Astrocyte of the hippocampus (primary cell): ENCODE results near the gene E2F3.

Experiments used
- DNase-seq: peaks from one replicate; pipeline ENCODE4 v3.0.0; 2011; ENCODE audit warnings: low read depth, low spot score

The E2F3 gene

DNA sequence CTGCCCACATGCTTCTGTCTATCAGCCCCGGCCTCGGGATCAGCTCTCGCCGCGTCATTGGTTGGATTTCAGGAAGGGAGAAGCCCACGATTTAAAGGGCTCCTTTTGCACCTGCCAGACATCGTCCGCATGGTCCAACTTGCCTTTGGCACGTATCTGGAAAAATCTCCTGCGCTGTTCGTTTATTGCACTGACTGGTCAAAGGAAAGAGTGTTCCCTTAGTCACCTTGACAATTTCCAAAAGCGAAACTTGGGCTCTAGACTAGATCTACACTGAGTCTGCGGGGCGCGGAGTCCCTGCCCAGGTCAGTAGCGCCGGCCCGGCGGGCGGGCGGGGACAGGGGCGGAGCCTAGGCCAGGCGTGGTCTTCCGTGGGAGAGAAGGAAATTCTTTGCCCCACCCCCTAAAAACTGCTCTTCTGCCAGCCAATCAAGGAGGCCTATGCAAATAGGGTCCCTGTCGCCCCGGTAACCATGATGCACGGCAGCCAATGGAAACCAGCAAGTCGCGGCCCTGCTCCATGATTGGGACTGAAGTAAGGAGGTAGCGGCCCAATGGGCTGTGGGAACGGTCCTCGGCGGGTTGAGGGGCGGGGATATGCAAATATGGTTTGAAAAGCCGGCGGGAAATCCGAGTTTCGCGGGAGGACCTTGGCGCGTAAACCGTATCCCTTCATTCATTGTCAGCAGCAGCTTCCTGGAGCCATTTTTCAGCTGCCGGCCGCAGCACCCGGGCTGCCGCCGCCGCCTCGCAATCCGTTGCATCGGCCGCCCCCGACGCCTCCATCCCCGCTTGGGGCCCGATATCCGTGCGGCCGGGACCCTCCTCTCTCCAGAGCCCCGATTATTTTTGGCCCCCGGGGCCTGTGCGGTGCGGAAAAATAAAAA lies at the start of gene E2F3:
Gene E2F3, plus strand, starts transcription at position 675 of the 887 bp plus-strand sequence. CDS start 354 bp downstream, outside the sequence.
- DNase-seq = peak; percentile 100

DNA sequence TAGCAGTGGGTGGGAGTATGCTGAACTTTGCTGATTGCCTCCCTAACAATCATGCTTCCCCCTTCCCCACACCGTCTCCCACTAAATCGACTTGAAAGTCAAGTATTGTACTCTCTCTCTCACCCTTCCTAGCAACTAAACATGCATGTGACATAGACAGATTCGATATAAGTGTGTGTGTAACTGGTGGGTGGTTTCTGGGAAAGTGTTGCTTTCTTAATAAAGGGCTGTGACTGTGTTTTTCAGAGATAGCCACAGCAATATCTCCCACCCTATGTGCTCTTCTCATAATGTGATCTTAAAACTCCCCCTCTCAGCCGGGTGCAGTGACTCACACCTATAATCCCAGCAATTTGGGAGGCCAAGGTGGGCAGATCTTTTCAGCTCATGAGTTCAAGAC lies 49.3 kb upstream of the E2F3 start:
- DNase-seq = no peak

DNA sequence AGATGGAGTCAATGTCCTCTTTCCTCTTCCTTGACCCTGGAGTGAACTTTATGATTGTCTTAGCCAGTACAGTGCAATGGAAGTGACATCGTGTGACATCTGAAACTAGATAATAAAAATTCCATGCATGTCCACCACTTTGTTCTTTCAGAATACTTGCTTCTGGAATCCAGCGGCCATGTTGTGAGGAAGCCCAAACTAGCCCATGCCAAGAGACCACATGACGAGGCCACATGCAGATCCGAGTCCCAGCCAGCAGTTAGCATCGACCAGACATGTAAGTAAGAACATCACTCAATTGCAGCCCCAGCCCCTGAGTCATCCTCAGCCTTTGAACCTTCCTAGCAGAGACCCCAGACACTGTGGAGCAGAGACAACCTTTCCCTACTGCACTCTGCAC lies 48.5 kb upstream of the E2F3 start:
- DNase-seq = no peak

DNA sequence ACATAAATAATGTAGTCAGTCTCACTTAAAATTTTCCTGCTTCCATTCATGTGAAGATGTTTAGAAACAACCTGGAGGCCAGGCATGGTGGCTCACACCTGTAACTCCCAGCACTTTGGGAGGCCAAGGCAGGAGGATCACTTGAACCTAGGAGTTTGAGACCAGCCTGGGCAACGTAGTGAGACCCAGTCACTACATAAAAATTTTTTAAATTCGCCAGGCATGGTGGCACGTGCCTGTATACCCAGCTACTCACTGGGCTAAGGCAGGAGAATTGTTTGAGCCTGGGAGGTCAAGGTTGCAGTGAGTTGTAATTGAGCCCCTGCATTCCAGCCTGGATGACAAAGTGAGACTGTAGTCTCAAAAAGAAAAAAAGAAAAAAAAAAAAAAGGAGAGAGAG lies 47.3 kb upstream of the E2F3 start:
- DNase-seq = no peak

DNA sequence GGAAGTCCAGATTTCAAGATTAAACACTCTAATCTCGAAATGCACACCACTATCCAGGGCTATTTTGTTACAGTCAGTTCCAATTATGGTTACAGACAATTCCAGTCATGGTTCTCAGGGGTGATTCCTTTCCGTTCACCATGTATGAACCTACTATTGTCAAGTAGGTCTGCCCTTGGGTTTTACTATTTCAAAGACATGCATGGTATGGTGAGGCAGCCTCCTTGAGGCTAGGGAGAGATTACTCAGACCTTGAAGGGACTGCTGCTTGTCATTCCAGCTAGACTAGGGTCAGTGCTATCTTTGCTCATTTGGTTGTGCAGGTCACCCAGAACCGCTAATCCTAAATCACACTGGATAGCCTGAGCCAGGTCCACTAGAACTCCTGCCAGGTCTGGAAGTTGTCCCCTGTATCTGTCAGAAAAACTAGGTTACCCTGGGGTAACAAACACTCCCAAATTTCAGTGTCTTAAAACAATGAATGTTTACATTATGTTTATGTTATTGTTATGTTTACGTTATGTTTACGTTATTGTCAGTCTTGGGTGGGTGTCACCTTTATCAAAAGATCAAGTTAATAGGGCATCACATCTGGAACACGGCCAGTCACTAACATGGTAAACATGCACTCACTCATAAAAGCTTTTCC lies 41.1 kb upstream of the E2F3 start:
- DNase-seq = no peak

DNA sequence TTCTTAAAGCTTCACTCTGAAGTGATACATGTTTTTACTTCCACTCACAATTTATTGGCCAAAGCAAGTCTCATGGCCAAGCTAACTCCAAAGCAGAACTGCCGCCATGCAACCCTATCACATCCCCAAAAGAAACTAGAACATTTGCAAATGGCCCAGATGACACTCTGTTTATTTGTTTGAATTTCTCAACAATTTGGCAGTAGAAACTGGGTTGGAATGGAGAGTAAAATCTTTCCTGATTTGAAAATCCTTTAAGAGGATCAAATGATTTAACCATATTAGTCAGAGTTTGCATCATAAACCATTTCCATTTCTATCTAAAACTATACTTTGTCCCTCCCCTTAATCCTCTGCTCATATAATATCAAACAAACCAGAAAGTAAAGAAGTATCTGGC lies 39.1 kb upstream of the E2F3 start:
- DNase-seq = no peak

DNA sequence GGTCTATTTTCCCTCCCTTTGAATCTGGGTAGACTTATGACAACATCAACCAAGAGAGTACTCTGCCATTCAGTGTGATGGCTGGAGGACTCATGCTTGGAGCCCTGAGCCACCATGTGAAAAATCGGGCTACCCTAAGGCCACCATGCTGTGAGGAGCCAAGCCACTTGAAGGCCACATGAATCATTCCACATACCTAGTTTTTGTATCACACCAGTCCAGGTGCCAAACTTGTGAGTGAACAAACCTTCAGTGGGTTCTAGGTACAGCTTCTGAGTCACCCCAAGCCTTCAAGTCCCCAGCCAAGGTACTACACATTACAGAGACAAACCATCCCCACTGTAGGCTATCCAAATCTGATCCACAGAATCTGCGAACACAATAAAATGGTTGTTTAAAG lies 37.4 kb upstream of the E2F3 start:
- no peak for DNase-seq

DNA sequence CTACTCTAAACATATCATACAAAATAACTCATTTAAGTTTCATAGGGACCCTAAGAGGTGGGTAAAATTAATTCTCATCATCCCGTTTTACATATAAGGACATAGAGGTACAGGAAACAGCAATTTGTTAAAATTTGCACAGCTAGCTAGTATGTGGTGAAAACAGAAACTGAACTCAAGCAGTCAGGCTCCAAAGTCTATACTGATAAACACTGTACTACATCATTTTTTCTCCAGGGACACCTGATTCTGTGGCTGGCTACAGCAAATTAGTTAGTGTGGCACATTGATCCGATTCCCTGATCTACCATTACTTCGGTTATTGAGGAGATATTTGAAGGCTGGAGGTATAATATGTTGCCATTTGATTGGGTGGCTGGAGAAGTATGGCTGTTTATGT lies 36.2 kb upstream of the E2F3 start:
- no peak for DNase-seq

DNA sequence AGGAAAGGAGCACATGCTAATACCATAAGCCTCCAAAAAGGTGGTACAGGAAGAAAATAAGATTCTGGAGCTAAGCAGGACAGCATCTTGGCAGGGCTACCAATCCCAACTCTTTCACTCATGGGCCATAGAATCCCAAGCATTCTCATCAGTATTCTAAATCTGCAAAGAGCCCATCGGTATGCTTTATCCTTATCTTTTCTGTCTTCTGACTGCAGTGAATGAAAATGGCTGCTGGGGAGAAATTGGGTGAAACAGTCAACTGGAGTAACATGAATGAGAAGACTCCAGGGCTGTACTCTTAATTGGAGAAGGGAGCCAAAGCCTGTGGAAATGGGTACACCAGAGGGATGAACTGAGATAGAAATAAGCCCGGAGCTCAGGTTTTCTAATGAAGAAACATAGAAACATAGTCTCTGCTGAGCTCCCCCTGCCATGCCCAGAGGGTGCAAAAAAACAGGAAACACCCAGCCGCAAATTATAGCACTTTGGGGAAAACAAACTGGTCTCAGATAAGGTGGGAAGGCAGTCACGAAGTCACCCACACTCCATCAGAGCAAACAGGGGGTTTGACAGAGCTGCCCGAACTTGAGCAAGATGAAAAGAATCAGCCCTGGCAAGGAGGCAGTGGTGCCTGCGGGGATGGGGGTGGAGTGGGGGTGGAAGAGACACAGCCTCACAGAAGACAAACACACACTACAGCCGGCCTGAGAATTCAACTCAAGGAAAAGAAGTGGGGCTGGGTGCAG lies 35.4 kb upstream of the E2F3 start:
- no peak for DNase-seq

DNA sequence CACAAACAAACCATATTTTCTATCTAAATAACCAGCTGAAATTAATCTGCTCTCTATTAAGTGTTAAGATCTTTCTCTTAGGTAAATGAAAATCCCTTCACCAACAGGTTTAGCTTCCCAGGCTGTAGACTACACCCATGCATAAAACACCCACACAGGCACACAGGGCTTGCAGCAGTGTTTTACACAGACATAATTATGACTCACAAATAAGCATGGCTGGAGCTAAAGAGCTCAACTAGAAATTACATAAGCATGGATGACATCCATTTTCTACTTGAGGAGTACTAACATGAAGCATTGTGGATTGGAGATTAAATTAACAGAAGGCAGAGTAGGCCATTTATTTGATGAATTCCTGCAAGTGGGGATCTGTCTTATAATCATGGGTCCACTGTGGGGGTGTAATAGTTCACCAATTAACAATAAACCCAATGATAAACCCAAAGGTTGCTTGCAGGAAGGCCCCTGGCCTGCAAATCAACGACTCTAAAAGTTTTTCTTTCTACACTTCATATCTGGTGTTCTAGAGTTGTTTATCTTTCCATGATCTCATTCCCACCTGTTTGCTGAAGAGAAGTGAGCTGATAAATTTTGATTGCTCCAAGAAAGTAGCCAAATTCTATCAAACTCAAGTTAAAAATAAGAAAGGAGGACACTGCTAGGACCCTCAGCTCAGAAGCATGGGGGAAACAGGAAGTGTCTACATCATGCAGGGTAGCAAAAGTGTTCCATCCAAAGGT lies 33.8 kb upstream of the E2F3 start:
- DNase-seq = no peak

DNA sequence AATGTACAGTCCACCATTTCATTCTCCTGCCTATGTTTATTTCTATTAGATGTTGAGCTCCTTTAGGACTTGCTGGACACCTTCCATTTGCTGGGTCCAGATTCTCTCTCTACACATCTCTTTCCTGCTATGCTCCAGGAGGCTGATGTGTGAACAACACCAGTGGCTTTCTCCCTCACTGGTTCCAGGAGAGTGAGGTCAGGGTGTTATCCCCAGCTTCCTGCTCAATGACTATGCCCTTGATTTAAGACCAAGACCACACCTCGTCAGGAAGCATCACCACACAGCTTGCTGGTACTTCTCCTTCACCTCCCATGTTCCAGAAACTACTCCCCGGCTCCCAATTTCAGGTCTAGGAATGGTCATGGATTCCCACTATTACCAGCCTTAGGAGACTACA lies 31.3 kb upstream of the E2F3 start:
- no peak for DNase-seq

DNA sequence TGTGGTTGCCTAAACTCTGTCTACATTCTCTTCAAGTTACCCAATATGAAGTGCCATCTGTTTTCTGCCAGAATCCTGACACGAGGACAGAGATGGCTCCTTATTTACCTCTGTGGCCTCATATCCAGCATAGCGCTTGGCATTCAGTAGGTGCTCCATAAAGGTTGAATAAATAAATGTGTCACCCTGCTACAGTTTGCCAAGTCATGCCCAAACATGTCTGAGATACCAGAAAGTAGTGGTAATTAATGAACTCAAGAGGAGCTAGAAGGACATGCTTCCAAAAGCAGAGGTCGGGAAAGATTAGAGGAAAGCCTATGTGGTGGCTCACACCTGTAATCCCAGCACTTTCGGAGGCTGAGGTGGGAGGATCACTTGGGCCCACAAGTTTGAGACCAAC lies 30.9 kb upstream of the E2F3 start:
- no peak for DNase-seq

DNA sequence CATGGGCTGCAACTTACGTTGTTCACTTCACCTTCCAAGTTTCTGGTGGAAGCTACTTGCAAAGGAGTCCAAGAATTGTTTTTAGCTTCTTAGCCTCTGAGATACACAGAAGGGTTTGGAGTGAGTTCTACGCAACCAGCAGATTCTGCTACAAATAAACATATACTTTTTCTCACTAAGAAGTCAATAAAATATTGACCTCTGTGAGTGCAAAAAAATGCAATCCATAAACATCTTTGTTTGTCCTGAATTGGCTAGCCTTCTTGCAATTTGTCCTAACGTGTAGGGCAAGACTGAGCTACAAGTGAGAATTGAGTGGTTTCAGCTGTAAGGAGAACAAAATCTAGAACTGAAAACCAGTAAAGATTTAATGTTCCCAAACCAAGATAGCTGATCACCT lies 26.2 kb upstream of the E2F3 start:
- DNase-seq = no peak

DNA sequence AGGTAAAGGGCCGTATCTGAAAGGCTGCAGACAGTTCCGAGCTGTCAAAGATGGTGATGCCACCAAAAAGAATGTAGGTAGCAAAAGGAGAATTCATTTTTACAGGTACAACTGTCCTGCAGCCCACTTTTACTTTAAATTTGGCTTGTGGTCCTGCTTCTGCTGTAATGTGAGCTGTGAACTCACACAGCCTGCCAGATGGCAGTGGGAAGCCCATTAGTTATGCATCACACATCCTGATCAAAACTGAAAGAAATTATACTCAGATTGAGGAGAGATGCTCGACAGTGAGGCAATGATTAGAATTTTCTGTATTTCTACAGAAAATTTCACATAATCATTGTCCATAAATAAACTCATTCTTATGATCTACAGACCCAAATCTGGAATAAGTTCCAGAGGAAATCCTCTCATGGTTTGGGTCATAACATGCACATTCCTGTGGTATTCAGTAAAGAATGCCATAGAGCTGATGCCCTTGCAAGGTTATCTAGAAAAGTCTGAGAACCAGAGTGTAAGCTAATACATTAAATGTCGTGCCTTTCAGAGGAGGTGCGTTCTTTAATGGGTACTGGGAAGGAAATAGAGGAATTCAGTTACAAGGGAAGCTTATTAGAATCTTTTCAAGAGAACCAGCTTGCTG lies 23.9 kb upstream of the E2F3 start:
- peak; percentile 77 for DNase-seq

DNA sequence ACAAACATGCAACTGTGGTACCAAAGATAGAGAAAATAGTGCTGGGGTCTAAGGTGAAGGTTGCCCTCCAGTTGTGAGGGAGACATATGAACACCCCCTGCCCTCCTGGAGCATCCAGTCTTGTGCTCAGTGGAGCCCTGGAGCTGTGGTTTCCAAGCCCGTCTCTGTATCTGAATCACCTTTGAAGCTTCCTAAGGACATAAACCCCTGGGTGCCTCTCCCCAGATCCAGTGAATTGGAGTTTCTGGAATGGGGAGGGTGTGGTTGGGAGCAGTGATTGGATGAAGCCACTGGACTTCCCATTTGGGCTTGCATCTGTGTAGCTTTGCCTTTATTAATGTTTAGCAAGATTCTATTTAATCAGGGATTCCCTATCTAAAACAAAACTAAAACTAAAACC lies 22.4 kb upstream of the E2F3 start:
- DNase-seq = no peak

DNA sequence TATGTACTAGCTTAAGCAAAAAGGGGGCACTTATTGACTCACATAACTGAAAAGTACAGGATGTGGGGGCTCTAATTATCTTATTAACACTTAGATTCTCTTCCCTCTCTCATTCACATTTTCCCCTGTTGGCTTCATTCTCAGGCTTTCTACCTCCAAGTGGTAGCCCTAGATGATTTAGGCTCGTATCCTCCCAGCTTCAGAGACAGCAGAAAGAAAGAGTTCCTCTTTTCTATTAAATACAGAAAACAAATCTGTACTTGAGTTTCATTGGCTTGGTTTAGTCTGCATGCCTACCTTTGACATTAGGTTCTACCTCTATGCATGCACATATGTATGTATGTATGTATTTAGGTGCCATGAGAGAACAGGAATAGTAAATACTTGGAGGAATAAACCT lies 15.5 kb upstream of the E2F3 start:
- no peak for DNase-seq

DNA sequence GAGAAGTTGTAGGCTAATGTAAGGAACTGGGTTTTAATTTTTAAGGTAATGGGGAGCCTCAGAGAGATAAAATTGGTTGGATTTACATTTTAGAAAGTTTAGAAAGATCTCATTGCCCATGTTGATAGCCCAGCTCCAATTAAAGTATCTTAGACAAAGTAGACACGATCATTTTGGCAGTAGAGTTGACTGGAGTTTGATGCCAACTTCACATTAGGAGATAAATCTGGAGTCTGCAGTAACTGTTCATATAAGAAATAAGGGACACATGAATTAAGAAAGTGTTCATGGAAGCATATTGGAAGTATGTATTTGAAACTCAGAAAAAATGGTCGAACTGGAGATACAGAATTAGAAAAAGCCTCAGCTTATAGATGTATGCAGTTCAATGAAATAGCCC lies 12.6 kb upstream of the E2F3 start:
- DNase-seq = no peak

DNA sequence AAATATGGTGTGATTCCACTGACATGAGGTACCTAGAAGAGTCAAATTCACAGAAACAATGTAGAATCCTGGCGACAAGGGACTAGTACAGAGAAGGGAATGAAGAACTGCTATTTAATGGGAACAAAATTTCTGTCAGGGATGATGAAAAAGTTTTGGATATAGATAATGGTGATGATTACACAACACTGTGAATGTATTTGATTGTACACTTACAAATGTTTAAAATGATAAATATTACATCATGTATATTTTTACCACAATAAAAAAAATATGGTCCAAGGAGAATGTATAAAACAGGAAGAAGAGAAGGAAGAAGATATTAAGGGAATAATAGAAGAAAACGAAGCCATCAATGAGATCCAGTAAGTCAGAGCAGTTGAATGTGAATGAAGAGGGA lies 8.4 kb upstream of the E2F3 start:
- DNase-seq = no peak

DNA sequence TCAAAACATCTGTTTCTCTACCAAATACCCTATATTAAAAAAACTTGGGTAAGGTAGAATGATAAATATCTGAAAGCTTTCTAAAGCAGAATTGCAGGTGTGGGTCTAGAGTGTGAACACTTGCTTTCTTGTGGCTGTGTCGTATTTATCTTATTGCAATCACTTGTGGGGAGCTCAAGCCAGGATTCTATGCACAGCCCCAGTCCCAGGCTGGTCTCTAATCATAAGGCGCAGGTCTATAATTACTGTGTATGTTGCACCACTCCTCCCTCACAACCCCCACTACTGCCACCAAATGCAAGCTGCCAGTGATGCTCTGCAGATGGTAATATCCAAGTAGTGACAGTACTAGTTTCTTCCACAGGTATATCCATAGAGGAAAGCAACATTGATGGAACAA lies 2.2 kb upstream of the E2F3 start:
- no peak for DNase-seq

DNA sequence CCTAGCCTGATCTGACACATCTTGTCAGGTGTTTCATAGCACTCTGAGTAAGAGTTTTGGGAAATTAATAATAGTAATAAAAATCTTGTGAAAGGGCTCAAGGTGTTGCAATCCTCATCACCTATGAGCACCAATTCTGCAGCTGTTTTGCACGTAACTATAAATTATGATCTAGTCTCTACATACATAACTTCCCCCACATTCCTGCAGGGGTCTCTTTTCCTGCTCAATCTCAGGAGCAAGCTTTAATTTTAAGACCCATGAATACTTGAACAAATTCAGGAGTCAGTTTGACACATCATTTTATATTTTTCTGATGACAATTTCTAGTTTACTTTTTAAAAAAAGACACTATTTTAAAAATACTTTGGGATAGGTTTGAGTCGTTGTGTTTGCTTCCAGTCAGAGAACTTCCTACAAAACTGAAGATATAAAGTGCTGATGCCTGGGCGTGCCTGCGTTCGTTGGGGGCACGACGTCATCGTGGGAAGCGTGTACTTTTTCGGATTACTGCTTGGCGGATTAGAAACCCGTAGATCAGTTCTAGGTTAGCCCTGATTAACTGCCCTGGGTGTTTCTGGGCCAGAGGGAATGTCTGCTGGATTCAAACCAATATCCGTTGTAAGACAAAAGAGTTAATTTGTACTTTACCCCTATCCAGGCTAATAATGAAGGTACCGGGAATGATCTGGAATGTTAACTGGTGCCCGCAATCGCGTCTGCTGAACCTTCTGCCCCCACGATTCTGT lies 1.0 kb upstream of the E2F3 start:
- DNase-seq = peak; percentile 40

DNA sequence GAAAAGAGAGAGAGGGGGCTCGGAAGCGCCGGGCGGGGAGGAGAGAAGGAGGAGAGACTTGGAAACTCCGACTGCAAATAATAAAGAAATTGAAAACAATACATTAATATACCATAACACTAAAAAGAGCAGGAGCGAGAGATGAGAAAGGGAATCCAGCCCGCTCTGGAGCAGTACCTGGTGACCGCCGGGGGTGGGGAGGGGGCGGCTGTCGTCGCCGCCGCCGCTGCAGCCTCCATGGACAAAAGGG lies 338 bp downstream of the E2F3 start:
- no peak for DNase-seq
